Lung microvascular endothelial cell (primary cell): Measurements from ENCODE around the gene P2RY2. TPM values are rescaled to one million over a fixed set of nuclear protein-coding genes. Genes with fewer than 3 reads are reported as not detected.

Experiments used
- DNase-seq, 2 donors: peaks; one replicate each; pipeline versions ENCODE4 v3.0.0 to v3.0.0-alpha.2; 2010; ENCODE audit warnings: low read depth in 2 of 2
- total RNA-seq: library from RNA; depleted of rRNA; stranded (reverse); fragments of >200 nt; gene quantifications from 2 replicates; pipeline ENCODE4 v1.2.1, GENCODE V29; 2014

P2RY2 gene
- total RNA-seq, 1 donor from 2014 or later: 0.20 TPM

GRCh38 chr11:73283276-73284000 lies 65.4 kb downstream of the P2RY2 start:
- DNase-seq: no peak

DNA sequence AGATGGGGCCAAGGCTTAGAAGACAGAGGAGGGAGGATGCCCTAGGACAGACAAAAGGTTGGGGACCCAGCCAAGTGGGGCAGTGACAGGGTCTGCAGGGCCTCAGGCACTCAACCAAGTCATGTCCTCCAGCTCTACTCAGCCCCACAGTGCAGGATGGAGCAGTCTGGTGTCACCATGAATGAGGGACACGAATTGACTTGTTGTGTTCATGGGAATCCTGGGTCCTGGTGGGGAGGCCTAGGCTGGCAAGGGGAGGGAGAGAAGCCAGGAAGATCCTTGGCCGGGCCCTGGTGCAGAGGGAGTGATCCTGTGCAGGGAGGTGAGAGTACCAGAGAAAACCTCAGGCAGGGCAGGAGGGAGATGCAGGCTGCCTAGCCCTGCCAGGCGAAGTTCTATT lies 66.0 kb downstream of the P2RY2 start:
- DNase-seq: no peak

GRCh38 chr11:73285721-73286120 lies 67.6 kb downstream of the P2RY2 start:
- no peak for DNase-seq

Other genes with a start within 250 kb of the P2RY2 start
- 13.7 and 15.9 TPM in 2 replicates for gene FCHSD2, start 76.0 kb upstream of the P2RY2 start, total RNA-seq
- gene P2RY6, start 54.1 kb downstream of the P2RY2 start, total RNA-seq: 0.20 and 0.22 TPM in 2 replicates
- gene ARHGEF17, start 90.0 kb downstream of the P2RY2 start, total RNA-seq: 28.0 and 30.7 TPM in 2 replicates
- 2.6 and 3.1 TPM in 2 replicates for gene RELT, start 158.1 kb downstream of the P2RY2 start, total RNA-seq